Neural progenitor cell (in vitro differentiated cells): ENCODE results near the gene RAD51B.

Experiments used
- CTCF ChIP-seq: fragments of 200-600 bp; sonication (generic); IDR thresholded peaks from 2 replicates; pipeline ENCODE4 v1.5.1; 2017; ENCODE audit warnings: antibody characterized with exemption, mild to moderate bottlenecking
- EZH2phosphoT487 ChIP-seq: fragments of 200-600 bp; sonication (generic); IDR thresholded peaks from 2 replicates; pipeline ENCODE4 v1.6.1; 2017; ENCODE audit warnings: antibody characterized with exemption

- TF ChIP-seq EZH2phosphoT487 (no peak), CTCF (no peak)
These were observed 832.8 kb downstream of the RAD51B start for GRCh38 chr14:68652433-68652690.
